D721Med (cell line): ENCODE results near the gene PLAA.
A peak's percentile ranks its signal among the peaks of the same experiment; 100 is the strongest.

ENCODE experiments used
- DNase-seq: peaks from one replicate; pipeline ENCODE4 v3.0.0; 2011; ENCODE audit warnings: low spot score; ENCODE audit not compliant: insufficient read length
- FAIRE-seq: peaks from 2 replicates; lab custom pipeline; 2011; peaks lifted over from hg19 to GRCh38; lab: Jason Lieb, UNC
- TF ChIP-seq, protein P1 (sequence below): IDR thresholded peaks from 2 replicates; pipeline ENCODE4 v1.5.1; 2012; ENCODE audit warnings: mild to moderate bottlenecking, control low read depth; ENCODE audit not compliant: insufficient read depth; ENCODE audit errors: missing control alignments

Gene PLAA

DNA sequence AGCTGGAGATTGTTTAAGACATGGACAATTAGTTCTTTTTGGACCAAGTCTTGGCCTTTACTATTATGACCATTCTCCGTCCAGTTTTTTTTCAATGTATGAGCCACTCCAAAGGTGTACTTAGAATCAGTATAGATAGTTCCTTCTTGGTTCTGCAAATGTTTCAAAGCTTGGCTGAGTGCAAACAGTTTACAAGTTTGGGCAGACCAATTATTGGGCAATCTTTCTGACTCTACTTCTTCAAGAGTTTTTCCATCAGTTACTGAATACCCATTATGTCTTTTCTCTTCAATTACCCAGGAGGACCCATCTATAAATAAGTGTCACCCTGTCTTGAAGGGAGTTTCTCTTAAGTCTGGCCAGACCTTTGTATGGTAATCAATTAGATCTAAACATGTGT is 24.7 kb upstream of the PLAA start:
- TF ChIP-seq, protein P1, sequence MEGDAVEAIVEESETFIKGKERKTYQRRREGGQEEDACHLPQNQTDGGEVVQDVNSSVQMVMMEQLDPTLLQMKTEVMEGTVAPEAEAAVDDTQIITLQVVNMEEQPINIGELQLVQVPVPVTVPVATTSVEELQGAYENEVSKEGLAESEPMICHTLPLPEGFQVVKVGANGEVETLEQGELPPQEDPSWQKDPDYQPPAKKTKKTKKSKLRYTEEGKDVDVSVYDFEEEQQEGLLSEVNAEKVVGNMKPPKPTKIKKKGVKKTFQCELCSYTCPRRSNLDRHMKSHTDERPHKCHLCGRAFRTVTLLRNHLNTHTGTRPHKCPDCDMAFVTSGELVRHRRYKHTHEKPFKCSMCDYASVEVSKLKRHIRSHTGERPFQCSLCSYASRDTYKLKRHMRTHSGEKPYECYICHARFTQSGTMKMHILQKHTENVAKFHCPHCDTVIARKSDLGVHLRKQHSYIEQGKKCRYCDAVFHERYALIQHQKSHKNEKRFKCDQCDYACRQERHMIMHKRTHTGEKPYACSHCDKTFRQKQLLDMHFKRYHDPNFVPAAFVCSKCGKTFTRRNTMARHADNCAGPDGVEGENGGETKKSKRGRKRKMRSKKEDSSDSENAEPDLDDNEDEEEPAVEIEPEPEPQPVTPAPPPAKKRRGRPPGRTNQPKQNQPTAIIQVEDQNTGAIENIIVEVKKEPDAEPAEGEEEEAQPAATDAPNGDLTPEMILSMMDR: no peak
- FAIRE-seq (no peak), DNase-seq (no peak)

DNA sequence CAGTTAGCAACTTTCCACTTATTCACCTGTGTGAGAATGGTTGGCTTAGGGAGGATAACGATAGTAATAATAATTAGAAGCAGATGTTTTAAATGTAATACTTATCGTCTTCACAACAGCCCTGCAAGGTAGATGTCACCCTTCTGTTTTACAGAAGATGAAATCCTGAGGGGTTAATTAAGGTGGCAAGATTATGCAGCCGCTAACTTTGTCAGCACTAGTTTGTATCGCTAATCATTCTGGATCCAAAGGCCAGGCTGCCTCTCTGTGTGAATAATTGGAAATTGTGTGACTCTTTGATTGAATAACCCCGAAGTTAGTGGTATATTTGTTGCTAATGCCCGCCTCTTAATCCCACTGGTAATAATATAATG is 9.8 kb upstream of the PLAA start:
- TF ChIP-seq, protein P1: no peak
- FAIRE-seq (peak; percentile 44), DNase-seq (no peak)

DNA sequence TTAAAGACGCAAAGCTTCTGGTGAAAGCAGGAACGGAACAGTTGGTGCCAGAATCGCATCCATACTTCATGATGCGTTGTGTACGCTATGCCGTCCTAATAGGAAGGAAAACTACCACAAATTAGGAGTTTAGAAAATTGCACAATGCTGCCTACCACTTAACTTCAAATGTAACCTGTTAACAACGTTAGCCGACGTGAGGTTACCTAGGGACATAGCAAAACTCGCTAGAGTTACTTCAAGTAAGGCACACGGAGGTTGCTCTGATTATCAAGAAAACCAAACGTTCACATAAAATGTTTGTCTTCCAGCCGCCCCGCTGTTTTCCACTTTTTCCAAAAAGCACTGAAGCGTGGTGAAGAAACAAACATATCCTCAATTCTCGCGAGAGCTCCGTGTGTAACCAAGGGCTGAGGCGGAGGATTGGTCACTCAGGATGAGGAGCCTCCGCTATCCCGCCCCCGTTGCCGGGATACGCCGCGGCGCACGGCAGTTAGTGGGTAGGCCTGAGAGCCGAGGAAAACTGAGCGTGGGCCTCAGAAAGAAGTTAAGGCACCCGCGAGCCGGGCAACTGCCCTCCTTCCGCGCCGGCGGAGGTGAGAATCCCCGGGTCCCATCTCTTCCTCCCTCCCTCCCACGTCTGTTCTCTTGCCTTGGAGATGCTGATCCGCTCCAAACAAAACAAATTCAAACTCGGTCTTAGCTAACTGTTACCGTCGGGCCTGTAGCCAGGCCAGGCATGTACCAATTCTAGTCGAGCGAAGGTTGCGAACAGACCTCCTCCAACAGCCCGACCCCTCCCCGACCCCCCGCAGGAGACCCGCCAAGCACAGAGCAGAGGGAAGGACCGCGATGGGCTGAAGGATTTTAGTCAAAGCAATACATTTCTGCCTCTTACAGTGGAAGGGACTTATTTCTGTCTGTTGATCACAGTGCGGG is 9.1 kb upstream of the PLAA start, which contains the start of gene IFT74:
Gene IFT74, plus strand, starts transcription at position 492 of the 939 bp plus-strand sequence. CDS start 5,556 bp downstream, outside the sequence.
- peak; percentile 55 for FAIRE-seq
- DNase-seq: peak; percentile 87
- TF ChIP-seq, protein P1: no peak

DNA sequence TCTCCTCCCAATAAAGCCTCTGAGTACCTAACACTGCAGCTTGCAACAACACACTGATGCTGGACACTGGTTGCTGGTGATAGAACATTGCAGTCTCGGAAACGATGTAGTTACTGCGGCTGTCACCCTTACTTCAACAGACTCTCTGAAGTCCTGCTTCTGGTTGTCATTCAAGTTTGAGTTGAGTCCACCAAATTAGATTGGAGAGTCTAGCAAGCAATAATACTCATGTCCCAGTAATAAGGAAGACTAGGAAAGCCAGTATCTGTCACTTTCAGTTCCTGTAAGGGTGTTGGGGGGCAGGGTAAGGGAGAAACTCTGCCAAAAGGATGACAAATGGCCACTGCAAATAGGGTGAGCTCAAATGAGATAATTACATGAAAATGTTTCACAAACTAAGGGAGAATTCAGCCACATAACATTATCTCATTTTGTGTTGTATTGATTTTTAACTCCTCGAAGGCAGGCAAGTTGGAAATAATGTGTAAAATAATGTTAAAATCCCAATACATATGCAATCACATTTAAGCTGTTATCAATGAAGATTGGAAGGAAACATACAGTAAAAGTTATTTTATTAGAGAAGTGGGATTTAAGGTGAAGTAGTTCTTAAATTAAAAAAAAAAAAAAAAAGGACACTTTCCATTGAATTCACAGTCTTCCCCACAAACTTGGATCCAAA is 8.3 kb upstream of the PLAA start:
- no peak for FAIRE-seq
- DNase-seq: no peak
- TF ChIP-seq, protein P1: no peak

DNA sequence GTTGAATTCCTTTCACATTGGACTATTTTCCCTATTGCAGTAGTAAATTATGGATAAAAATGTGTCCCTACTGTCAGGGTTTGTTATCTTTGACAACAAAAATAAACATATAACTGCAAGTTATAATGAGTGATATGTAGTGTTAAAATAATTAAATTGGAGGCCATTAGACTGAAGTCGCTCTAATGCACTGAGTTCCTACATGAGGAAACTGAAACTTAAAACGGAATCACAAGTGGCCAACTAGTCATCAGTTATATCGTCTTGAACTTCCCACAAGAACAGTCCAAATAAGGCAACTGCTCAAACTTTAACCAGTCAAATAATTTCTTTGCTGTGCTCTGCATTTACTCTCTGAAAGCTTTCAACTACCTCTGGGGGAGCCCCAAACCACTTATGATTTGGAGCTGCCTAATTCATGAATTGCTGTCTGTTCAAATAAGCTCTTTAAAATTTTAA is 7.0 kb upstream of the PLAA start:
- TF ChIP-seq, protein P1: no peak
- DNase-seq (no peak), FAIRE-seq (no peak)

DNA sequence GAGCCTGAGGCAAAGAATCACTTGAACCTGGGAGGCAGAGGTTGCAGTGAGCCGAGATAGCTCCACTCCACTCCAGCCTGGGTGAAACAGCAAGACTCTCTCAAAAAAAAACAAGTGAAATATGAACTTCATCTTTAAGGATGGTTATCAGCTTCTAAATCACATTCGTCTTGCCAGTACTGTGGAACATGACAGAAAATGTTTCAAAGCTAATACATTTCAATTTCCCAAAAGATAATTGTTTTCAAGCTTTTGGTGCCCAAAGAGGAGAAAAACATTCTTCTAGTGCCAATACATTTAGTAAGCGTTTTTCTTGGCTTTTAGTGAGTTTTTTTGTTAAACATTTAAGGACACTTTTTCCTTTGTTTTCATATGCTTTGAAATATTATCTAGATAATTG is 4.8 kb upstream of the PLAA start:
- DNase-seq (no peak), FAIRE-seq (no peak)
- TF ChIP-seq, protein P1: no peak

DNA sequence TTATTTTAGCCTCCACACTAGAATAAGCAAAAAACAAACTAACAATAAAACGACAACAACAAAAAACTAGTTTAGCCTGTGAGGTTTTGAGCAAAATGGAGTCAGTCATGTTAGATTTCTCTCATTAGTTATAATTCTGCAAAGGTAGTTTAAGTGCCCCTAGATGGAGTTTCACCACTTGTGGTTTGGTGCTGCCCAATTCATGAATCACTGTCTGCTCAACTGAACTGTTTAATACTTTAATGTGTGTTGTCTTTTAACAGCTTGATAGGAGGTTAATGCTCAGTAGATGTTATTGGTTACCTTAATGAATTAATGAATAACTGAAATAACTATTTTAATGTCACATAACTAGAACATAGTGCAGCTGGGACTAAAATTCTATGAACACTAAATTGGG is 3.5 kb upstream of the PLAA start:
- DNase-seq (no peak), FAIRE-seq (no peak)
- TF ChIP-seq, protein P1: no peak
